Vagina (tissue), 2 donors: ENCODE results near the gene JPT2. TPM values are rescaled to one million over a fixed set of nuclear protein-coding genes. Genes with fewer than 3 reads are reported as not detected.

Experiments
- DNase-seq, 2 donors: peaks; one replicate each; pipeline ENCODE4 v3.0.0-alpha.2; 2017; ENCODE audit errors: extremely low spot score in 2 of 2
- H3K27ac ChIP-seq: fragments of 200-600 bp; sonication (generic); one replicate; pipeline ENCODE4 v1.5.1; 2019
- H3K27me3 ChIP-seq: fragments of 200-600 bp; sonication (generic); one replicate; pipeline ENCODE4 v1.5.1; 2019
- H3K36me3 ChIP-seq, 2 donors: fragments of 200-600 bp; sonication (generic); one replicate each; pipeline ENCODE4 v1.5.1; 2017 to 2019
- H3K4me1 ChIP-seq: fragments of 200-600 bp; sonication (generic); one replicate; pipeline ENCODE4 v1.5.1; 2019
- H3K4me3 ChIP-seq, 2 donors: fragments of 200-600 bp; sonication (generic); 1 replicate in 1 of 2; 2 replicates in 1 of 2; pipeline ENCODE4 v1.5.1; 2016 to 2019
- H3K9me3 ChIP-seq: fragments of 200-600 bp; sonication (generic); one replicate; pipeline ENCODE4 v1.5.1; 2019
- CTCF ChIP-seq, 3 experiments: fragments of 450-650 bp in 2 of 3; fragments of 200-600 bp in 1 of 3; sonication (generic) in 1 of 3; IDR thresholded peaks; one replicate each; pipeline ENCODE4 v1.5.1; 2017 to 2019; ENCODE audit warnings: antibody characterized with exemption in 3 of 3, mild to moderate bottlenecking in 2 of 3, moderate library complexity in 2 of 3
- POLR2A ChIP-seq, 2 donors: fragments of 450-650 bp; IDR thresholded peaks; one replicate each; pipeline ENCODE4 v1.6.1; 2017; ENCODE audit warnings: antibody characterized with exemption in 2 of 2, mild to moderate bottlenecking in 2 of 2, moderate library complexity in 2 of 2
- POLR2AphosphoS5 ChIP-seq, 2 donors: sonication (generic); formaldehyde crosslinking; IDR thresholded peaks; one replicate each; pipeline ENCODE4 v1.9.0; 2017; ENCODE audit warnings: antibody characterized with exemption in 2 of 2, mild to moderate bottlenecking in 2 of 2, low read depth in 1 of 2; ENCODE audit not compliant: insufficient read depth in 1 of 2
- intact Hi-C: fragments of 100-400 bp; cut with DNase I; formaldehyde crosslinking; loops from one replicate; pipeline ENCODE4 v1.15.1; 2023
- total RNA-seq: library from RNA; depleted of rRNA; stranded (reverse); fragments of >200 nt; gene quantifications from one replicate; pipeline ENCODE4 v1.2.3, GENCODE V29; 2016

JPT2 gene
- total RNA-seq, 1 donor from 2014 or later, result 19.9 TPM

GRCh38 chr16:1632638-1632970, 45.5 kb upstream of the JPT2 start:
- Histone ChIP-seq H3K9me3 (no peaks in the 10 kb centered on the region), H3K4me3 (no peak overlapping the region), H3K27ac (no peak overlapping the region), H3K4me1 (no peaks in the 10 kb centered on the region), H3K36me3 (peaks cover 0 to 40% of the 10 kb centered on the region in 2 donors), H3K27me3 (no peaks in the 10 kb centered on the region)
- no peak for TF ChIP-seq POLR2AphosphoS5 (IDR thresholded peaks at IDR 0.05; ENCODE audit: insufficient read depth in 1 of 2, low read depth in 1 of 2)
- no peak for TF ChIP-seq POLR2A (IDR thresholded peaks at IDR 0.05)
- no peak for TF ChIP-seq CTCF (IDR thresholded peaks at IDR 0.05)
- no peak for DNase-seq
- intact Hi-C loops, result no loop called here

DNA sequence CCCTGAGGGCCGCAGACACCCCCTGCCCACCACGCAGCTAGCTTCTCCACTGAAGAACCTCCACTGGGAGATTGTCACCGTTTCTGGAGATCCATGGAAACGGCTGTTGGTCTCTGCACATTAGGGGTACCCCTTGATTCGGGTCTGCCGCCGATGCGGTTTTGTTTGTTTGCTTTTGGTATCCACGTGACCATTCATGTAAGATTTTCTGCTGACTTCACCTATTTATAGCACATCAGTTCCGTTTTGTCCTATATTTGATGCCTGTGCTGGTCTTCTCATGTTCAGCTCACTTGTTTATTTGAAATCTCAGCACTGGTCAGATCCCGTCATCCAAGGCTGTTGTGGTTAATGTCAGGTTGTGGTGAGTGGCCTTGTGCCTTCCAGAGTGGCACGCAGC, 44.8 kb upstream of the JPT2 start:
- H3K9me3 ChIP-seq, result no peaks in the 10 kb centered on the region
- H3K4me3 ChIP-seq, result no peak overlapping the region
- no peak for TF ChIP-seq POLR2AphosphoS5 (IDR thresholded peaks at IDR 0.05; ENCODE audit: insufficient read depth in 1 of 2, low read depth in 1 of 2)
- no peaks in the 10 kb centered on the region for H3K27me3 ChIP-seq
- no peak overlapping the region for H3K27ac ChIP-seq
- no peaks in the 10 kb centered on the region for H3K4me1 ChIP-seq
- no peak for DNase-seq
- peaks cover 0 to 47% of the 10 kb centered on the region in 2 donors for H3K36me3 ChIP-seq
- intact Hi-C loops, result no loop called here

GRCh38 chr16:1634541-1634940, 43.5 kb upstream of the JPT2 start:
- no peak for DNase-seq
- intact Hi-C loops, result no loop called here
- no peaks in the 10 kb centered on the region for H3K4me1 ChIP-seq
- H3K9me3 ChIP-seq, result no peaks in the 10 kb centered on the region
- H3K4me3 ChIP-seq, result no peak overlapping the region
- TF ChIP-seq POLR2AphosphoS5 (IDR thresholded peaks at IDR 0.05; ENCODE audit: insufficient read depth in 1 of 2, low read depth in 1 of 2) (no peak), POLR2A (IDR thresholded peaks at IDR 0.05) (no peak), CTCF (IDR thresholded peaks at IDR 0.05) (no peak)
- H3K36me3 ChIP-seq, result peaks cover 0 to 59% of the 10 kb centered on the region in 2 donors
- no peaks in the 10 kb centered on the region for H3K27me3 ChIP-seq
- no peak overlapping the region for H3K27ac ChIP-seq

GRCh38 chr16:1635070-1635469, 43.0 kb upstream of the JPT2 start:
- H3K4me1 ChIP-seq, result no peaks in the 10 kb centered on the region

DNA sequence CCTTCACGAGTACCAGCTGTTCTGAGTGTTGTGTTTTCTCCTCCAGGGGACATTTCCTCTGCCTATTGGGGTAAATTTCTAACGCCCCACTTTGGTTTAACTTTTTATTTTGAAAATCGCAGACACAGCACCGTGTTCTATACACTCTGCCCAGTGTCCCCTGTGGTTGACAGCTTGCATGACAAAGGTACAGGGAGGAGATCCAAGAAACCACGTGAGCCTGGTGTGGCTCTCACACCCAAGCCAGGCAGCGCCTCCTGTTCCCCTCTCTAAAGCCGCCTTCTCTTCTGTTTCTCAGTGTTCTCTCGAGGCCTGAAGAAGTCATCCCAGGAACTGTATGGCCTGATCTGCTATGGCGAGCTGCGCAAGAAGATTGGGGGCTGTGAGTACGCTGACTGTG, 40.6 kb upstream of the JPT2 start:
- Histone ChIP-seq H3K27me3 (no peaks in the 10 kb centered on the region), H3K4me1 (no peaks in the 10 kb centered on the region), H3K36me3 (peaks cover 0 to 72% of the 10 kb centered on the region in 2 donors), H3K27ac (no peak overlapping the region), H3K4me3 (no peak overlapping the region), H3K9me3 (no peaks in the 10 kb centered on the region)
- intact Hi-C loops, result no loop called here
- DNase-seq, result no peak
- TF ChIP-seq POLR2A (IDR thresholded peaks at IDR 0.05), result no peak
- TF ChIP-seq POLR2AphosphoS5 (IDR thresholded peaks at IDR 0.05; ENCODE audit: insufficient read depth in 1 of 2, low read depth in 1 of 2), result no peak
- no peak for TF ChIP-seq CTCF (IDR thresholded peaks at IDR 0.05)

More at GRCh38 chr16:1635070-1635469, 43.0 kb upstream of the JPT2 start:
- H3K4me3 ChIP-seq, result no peak overlapping the region
- H3K27me3 ChIP-seq, result no peaks in the 10 kb centered on the region
- H3K9me3 ChIP-seq, result no peaks in the 10 kb centered on the region
- H3K27ac ChIP-seq, result no peak overlapping the region
- H3K36me3 ChIP-seq, result peaks cover 0 to 64% of the 10 kb centered on the region in 2 donors
- intact Hi-C loops, result no loop called here
- no peak for DNase-seq
- TF ChIP-seq CTCF (IDR thresholded peaks at IDR 0.05) (no peak), POLR2A (IDR thresholded peaks at IDR 0.05) (no peak), POLR2AphosphoS5 (IDR thresholded peaks at IDR 0.05; ENCODE audit: insufficient read depth in 1 of 2, low read depth in 1 of 2) (no peak)

- H3K4me1 ChIP-seq, result no peaks in the 10 kb centered on the region
- no peak for DNase-seq
- H3K27me3 ChIP-seq, result no peaks in the 10 kb centered on the region
- H3K27ac ChIP-seq, result no peak overlapping the region
- intact Hi-C loops, result no loop called here
- H3K36me3 ChIP-seq, result peaks cover 0 to 63% of the 10 kb centered on the region in 2 donors
- TF ChIP-seq CTCF (IDR thresholded peaks at IDR 0.05) (no peak), POLR2A (IDR thresholded peaks at IDR 0.05) (no peak), POLR2AphosphoS5 (IDR thresholded peaks at IDR 0.05; ENCODE audit: insufficient read depth in 1 of 2, low read depth in 1 of 2) (no peak)
- no peaks in the 10 kb centered on the region for H3K9me3 ChIP-seq
- no peak overlapping the region for H3K4me3 ChIP-seq
Observed at GRCh38 chr16:1638757-1639156, 39.3 kb upstream of the JPT2 start.
